GM10847 (cell line): ENCODE data around the gene INTS4.

ENCODE experiments used
- POLR2A ChIP-seq: IDR thresholded peaks from 2 replicates; pipeline ENCODE4 v1.6.1; 2011; ENCODE audit not compliant: insufficient read length; ENCODE audit errors: extremely low read depth

Gene INTS4

GRCh38 chr11:77871855-77872254 is 122.6 kb downstream of the INTS4 start:
- no peak for TF ChIP-seq POLR2A

- TF ChIP-seq POLR2A = no peak
Observed at GRCh38 chr11:77868744-77869143, 125.7 kb downstream of the INTS4 start.

GRCh38 chr11:77866336-77866735 is 128.1 kb downstream of the INTS4 start:
- TF ChIP-seq POLR2A = no peak

- no peak for TF ChIP-seq POLR2A
Observed at GRCh38 chr11:77865805-77866204, 128.7 kb downstream of the INTS4 start.

GRCh38 chr11:77854838-77855237 is 139.6 kb downstream of the INTS4 start:
- TF ChIP-seq POLR2A = no peak

GRCh38 chr11:77851503-77851902 is 143.0 kb downstream of the INTS4 start:
- no peak for TF ChIP-seq POLR2A

- TF ChIP-seq POLR2A = no peak
Observed at GRCh38 chr11:77842441-77843121, 151.9 kb downstream of the INTS4 start.

- TF ChIP-seq POLR2A = no peak
Observed at GRCh38 chr11:77833302-77833701, 161.2 kb downstream of the INTS4 start.

GRCh38 chr11:77828926-77829325 is 165.5 kb downstream of the INTS4 start:
- TF ChIP-seq POLR2A = no peak
